Measurements from ENCODE around the gene SETD2.

DNA sequence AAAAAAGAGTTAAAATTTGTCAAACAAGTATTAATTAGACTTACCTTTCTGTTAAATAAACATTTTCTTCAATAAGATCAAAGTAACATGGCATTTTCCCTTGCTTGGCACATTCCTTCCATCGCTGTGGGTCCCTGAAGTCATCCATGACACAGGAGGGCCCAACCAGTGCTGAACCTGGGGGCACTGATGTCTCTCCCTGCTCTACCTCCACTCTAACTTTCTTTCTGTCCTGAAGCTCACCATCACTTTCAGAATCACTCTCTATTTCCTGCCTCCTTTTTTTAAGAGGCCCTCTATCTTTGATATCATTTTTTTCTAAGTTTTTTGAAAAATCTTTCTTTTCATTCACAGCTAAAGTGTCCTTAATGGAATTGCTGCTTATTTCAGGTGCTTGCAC, 43.8 kb downstream of the SETD2 start:
- TF ChIP-seq RCOR1 (IDR thresholded peaks at IDR 0.05; ENCODE audit: low read length) (no peak), ELF1 (IDR thresholded peaks at IDR 0.05) (no peak), NRF1 (IDR thresholded peaks at IDR 0.05; ENCODE audit: low read depth, low read length) (no peak), CHD2 (IDR thresholded peaks at IDR 0.05; ENCODE audit: low read length, partially characterized antibody) (no peak), YY1 (IDR thresholded peaks at IDR 0.05; ENCODE audit: low read depth) (no peak), POLR2AphosphoS5 (IDR thresholded peaks at IDR 0.05; ENCODE audit: low read depth, low read length) (no peak), RAD21 (IDR thresholded peaks at IDR 0.05; ENCODE audit: low read length) (no peak)
- TF ChIP-seq, protein P1, sequence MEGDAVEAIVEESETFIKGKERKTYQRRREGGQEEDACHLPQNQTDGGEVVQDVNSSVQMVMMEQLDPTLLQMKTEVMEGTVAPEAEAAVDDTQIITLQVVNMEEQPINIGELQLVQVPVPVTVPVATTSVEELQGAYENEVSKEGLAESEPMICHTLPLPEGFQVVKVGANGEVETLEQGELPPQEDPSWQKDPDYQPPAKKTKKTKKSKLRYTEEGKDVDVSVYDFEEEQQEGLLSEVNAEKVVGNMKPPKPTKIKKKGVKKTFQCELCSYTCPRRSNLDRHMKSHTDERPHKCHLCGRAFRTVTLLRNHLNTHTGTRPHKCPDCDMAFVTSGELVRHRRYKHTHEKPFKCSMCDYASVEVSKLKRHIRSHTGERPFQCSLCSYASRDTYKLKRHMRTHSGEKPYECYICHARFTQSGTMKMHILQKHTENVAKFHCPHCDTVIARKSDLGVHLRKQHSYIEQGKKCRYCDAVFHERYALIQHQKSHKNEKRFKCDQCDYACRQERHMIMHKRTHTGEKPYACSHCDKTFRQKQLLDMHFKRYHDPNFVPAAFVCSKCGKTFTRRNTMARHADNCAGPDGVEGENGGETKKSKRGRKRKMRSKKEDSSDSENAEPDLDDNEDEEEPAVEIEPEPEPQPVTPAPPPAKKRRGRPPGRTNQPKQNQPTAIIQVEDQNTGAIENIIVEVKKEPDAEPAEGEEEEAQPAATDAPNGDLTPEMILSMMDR (IDR thresholded peaks at IDR 0.05): no peak
- TF ChIP-seq, protein P2, sequence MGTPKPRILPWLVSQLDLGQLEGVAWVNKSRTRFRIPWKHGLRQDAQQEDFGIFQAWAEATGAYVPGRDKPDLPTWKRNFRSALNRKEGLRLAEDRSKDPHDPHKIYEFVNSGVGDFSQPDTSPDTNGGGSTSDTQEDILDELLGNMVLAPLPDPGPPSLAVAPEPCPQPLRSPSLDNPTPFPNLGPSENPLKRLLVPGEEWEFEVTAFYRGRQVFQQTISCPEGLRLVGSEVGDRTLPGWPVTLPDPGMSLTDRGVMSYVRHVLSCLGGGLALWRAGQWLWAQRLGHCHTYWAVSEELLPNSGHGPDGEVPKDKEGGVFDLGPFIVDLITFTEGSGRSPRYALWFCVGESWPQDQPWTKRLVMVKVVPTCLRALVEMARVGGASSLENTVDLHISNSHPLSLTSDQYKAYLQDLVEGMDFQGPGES (IDR thresholded peaks at IDR 0.05; ENCODE audit: low read depth, low read length): no peak
